22Rv1 (cell line): ENCODE measurements around the gene CHD2.

ENCODE experiments used
- CTCF ChIP-seq: fragments of 450-650 bp; IDR thresholded peaks from 2 replicates; pipeline ENCODE4 v1.5.1; 2017; ENCODE audit warnings: mild to moderate bottlenecking
- ZFX ChIP-seq: fragments of 450-650 bp; IDR thresholded peaks from 2 replicates; pipeline ENCODE4 v1.6.1; 2017; ENCODE audit warnings: antibody characterized with exemption, borderline replicate concordance

GRCh38 chr15:92870010-92870591 lies 30.0 kb upstream of the CHD2 start:
- TF ChIP-seq CTCF (no peak), ZFX (no peak)
